Right lobe of liver (tissue), 6 donors: ENCODE results near the gene HOXD8. TPM values are rescaled to one million over a fixed set of nuclear protein-coding genes. Genes with fewer than 3 reads are reported as not detected.

Source experiments
- ATAC-seq, 4 donors: fragments of 200-7000 bp; cut with Tn5 transposase; one replicate each; pipeline ENCODE4 v1.9.1; 2020; ENCODE audit warnings: mild to moderate bottlenecking in 4 of 4, moderate library complexity in 4 of 4
- DNase-seq, 3 donors: peaks; one replicate each; pipeline ENCODE4 v3.0.0-alpha.2; 2020
- H3K27ac ChIP-seq, 3 donors: fragments of 200-600 bp; one replicate each; pipeline ENCODE4 v1.8.0; 2022
- H3K27me3 ChIP-seq, 2 donors: fragments of 200-600 bp; one replicate each; pipeline ENCODE4 v1.8.0; 2022
- H3K36me3 ChIP-seq, 4 donors: fragments of 200-600 bp; sonication (generic) in 1 of 4; one replicate each; pipeline versions ENCODE4 v1.5.1 to v1.8.0; 2017 to 2022; ENCODE audit warnings: control low read depth in 1 of 4
- H3K4me1 ChIP-seq, 4 donors: fragments of 200-600 bp; sonication (generic) in 1 of 4; one replicate each; pipeline versions ENCODE4 v1.5.1 to v1.8.0; 2017 to 2022; ENCODE audit warnings: control low read depth in 1 of 4
- H3K4me3 ChIP-seq, 3 donors: fragments of 200-600 bp; one replicate each; pipeline ENCODE4 v1.8.0; 2022
- H3K9me3 ChIP-seq, 4 donors: fragments of 200-600 bp; sonication (generic) in 1 of 4; one replicate each; pipeline versions ENCODE4 v1.5.1 to v1.8.0; 2017 to 2022; ENCODE audit warnings: control low read depth in 1 of 4
- POLR2A ChIP-seq: fragments of 450-650 bp; IDR thresholded peaks from one replicate; pipeline ENCODE4 v1.6.1; 2017; ENCODE audit warnings: antibody characterized with exemption, mild to moderate bottlenecking
- WGBS: methylation state at CpG from one replicate; pipeline ENCODE4 v1.1.6; 2018; ENCODE audit warnings: low coverage, low lambda C conversion rate; ENCODE audit not compliant: insufficient coverage; ENCODE audit errors: missing lambda C conversion rate; 5-methylcytosine and 5-hydroxymethylcytosine counted together
- intact Hi-C, 2 donors: fragments of 100-400 bp; cut with DNase I; formaldehyde crosslinking; loops; one replicate each; pipeline versions ENCODE4 v1.11.2 to v1.14.1; 2022
- total RNA-seq, 6 experiments: library from RNA; depleted of rRNA in 2 of 6; stranded (reverse); fragments of >200 nt in 2 of 6; fragmentation: NEBNext Ultra II Directional in 3 of 6; extraction: Animal tissue kit (Norgen Biotek cat#: 25700) in 3 of 6; gene quantifications; one replicate each; pipeline versions ENCODE4 v1.1.0 to v1.2.4, GENCODE V29; 2016 to 2023
- TF ChIP-seq, protein P1 (sequence below), 4 donors: fragments of 200-600 bp in 3 of 4; fragments of 450-650 bp in 1 of 4; IDR thresholded peaks; one replicate each; pipeline versions ENCODE4 v1.5.1 to v1.8.0; 2016 to 2022; ENCODE audit warnings: antibody characterized with exemption in 4 of 4, mild to moderate bottlenecking in 2 of 4
- donor health status: DM: no; HTN: yes; CAD: no.
- donor health status: DM: no; HTN: no; CAD: no.
- donor health status: DM: no; HTN: no; CAD: no.
- donor health status: DM: no; HTN: yes; CAD: no.
- donor health status: DM: no; HTN: yes; CAD: no.

Gene HOXD8
- total RNA-seq, 6 experiments from 2014 or later = 0.74 TPM; not detected in 5

DNA sequence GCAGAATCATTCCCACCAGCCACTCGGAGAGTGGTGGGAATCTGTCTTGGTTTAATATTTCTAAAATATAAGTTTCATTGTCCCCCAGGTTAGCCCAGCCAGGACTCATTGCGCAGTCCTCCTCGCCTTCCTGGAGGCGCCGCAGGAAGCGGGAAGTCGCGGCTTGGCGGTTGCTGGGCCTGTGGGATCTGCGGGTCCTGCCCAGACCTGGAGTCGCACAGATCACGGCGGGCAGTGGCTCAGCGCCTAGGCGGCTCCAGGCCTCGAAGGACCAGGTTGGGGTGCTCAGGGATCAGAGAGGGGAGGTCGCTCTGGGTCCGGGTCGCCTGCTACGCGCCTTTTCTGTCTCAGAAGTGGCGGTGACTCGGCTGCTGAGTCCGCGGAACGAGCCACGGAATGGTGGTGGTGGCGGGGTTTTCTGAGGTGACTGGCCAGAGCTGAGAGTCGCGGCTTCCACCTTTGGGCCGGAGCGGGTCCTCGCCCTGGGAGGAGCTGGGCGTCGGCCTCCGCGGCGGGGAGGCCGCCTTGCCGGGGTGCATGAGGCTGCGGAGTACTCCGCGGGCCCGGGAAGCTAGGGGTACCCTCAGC is 30.3 kb downstream of the HOXD8 start:
- Histone ChIP-seq H3K4me1 (peaks cover 0 to 20% (median 0%) of the 10 kb centered on the region in 4 donors), H3K27ac (no peak overlapping the region), H3K4me3 (no peak overlapping the region), H3K9me3 (no peaks in the 10 kb centered on the region), H3K36me3 (no peaks in the 10 kb centered on the region), H3K27me3 (peaks cover 0 to 73% of the 10 kb centered on the region in 2 donors)
- DNase-seq (no peak), ATAC-seq (peak in 2 of 4 donors; percentile 10 to 35)
- intact Hi-C loops = no loop called here
- TF ChIP-seq POLR2A = no peak
- TF ChIP-seq, protein P1, sequence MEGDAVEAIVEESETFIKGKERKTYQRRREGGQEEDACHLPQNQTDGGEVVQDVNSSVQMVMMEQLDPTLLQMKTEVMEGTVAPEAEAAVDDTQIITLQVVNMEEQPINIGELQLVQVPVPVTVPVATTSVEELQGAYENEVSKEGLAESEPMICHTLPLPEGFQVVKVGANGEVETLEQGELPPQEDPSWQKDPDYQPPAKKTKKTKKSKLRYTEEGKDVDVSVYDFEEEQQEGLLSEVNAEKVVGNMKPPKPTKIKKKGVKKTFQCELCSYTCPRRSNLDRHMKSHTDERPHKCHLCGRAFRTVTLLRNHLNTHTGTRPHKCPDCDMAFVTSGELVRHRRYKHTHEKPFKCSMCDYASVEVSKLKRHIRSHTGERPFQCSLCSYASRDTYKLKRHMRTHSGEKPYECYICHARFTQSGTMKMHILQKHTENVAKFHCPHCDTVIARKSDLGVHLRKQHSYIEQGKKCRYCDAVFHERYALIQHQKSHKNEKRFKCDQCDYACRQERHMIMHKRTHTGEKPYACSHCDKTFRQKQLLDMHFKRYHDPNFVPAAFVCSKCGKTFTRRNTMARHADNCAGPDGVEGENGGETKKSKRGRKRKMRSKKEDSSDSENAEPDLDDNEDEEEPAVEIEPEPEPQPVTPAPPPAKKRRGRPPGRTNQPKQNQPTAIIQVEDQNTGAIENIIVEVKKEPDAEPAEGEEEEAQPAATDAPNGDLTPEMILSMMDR (IDR thresholded peaks at IDR 0.05) = no peak
- 5% methylated on average over 21 of the region's 44 CpGs for WGBS

DNA sequence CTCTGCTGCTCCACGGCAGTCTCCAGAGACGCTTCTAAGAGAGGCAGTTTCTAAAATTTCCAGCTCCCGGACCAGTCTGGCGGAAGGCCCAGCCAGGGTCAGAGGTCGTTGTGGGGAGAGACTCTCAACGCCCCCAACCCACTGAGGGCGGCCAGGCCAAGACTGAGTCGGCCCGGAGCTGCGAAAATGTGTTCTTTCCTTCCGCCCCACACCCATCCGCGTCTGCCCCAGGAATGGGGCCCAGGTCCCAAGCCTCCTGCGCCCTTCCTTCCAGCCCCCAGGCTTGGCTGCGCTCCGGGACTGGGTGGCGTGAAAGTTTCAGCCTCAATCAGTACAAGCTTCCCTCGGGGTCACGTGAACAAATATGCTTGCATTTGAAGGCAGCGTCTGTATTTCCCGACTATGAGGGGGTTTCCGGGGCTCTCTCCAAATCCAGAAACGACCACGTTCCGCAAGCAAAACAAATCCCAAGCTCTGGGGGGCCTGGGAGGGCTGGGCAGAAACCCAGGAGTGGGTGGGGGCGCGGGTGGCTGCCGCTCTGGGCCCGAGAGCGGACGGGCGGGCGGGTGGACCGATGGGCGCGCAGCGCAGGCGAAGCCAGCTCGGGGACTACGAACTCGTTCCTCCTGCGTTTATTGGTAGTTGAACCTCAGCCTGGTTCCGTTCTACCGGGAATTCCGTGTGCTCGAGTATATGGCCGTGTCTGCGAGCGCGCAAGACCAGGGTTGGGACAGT is 30.9 kb downstream of the HOXD8 start:
- no peak overlapping the region for H3K4me3 ChIP-seq
- ATAC-seq (no peak), DNase-seq (no peak)
- peaks cover 0 to 20% (median 0%) of the 10 kb centered on the region in 4 donors for H3K4me1 ChIP-seq
- no peaks in the 10 kb centered on the region for H3K9me3 ChIP-seq
- TF ChIP-seq POLR2A = no peak
- TF ChIP-seq, protein P1 (IDR thresholded peaks at IDR 0.05) = no peak
- H3K27ac ChIP-seq = no peak overlapping the region
- H3K36me3 ChIP-seq = no peaks in the 10 kb centered on the region
- WGBS = 13% methylated on average over 19 of the region's 50 CpGs
- intact Hi-C loops = no loop called here
- peaks cover 5 to 80% of the 10 kb centered on the region in 2 donors for H3K27me3 ChIP-seq

DNA sequence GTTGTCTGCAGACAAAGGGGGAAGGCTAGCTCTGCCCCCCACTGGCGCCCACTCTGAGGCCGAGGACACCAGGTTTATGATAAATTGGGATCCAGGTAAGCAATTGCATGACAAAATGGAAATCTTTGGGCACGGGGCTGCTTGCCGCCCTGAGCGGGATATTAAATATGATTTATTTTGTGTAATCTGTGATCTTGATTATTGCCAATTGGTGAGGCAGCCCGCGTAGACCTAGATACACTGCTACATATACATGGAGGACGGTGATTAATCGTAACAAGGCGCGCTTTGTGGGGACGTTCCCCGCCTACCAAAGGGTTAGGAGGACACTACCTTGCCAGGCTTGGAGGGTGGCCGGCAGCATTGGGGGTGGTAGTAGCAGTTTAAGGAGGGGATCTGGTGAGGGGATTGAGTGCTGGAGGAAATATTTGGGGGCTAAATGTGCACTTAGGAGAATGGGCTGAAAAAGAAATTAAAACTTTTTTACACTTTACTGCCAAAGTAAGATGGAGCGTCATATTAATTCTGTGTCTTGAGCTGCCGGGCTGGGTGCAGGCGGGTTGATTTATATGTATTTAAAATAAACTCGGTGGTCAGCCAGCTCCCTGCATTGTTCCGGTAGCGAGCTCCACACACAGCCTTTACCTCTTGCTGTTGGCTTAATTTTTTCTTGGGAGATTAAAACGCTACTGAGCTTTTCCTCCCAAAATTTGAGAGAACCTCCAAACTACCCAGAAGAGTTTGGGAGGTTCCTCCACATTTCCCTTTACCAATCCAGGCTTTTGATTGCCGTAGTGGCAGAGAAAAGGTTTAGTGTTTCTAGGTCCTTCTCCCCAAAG is 31.7 kb downstream of the HOXD8 start:
- no peaks in the 10 kb centered on the region for H3K36me3 ChIP-seq
- no peak for TF ChIP-seq POLR2A
- TF ChIP-seq, protein P1 (IDR thresholded peaks at IDR 0.05) = no peak
- peaks cover 0 to 20% (median 0%) of the 10 kb centered on the region in 4 donors for H3K4me1 ChIP-seq
- 8% methylated on average over 21 of the region's 22 CpGs for WGBS
- H3K4me3 ChIP-seq = no peak overlapping the region
- no peak for ATAC-seq
- DNase-seq = no peak
- intact Hi-C loops = no loop called here
- H3K9me3 ChIP-seq = no peaks in the 10 kb centered on the region
- H3K27ac ChIP-seq = no peak overlapping the region
- peaks cover 10 to 78% of the 10 kb centered on the region in 2 donors for H3K27me3 ChIP-seq

DNA sequence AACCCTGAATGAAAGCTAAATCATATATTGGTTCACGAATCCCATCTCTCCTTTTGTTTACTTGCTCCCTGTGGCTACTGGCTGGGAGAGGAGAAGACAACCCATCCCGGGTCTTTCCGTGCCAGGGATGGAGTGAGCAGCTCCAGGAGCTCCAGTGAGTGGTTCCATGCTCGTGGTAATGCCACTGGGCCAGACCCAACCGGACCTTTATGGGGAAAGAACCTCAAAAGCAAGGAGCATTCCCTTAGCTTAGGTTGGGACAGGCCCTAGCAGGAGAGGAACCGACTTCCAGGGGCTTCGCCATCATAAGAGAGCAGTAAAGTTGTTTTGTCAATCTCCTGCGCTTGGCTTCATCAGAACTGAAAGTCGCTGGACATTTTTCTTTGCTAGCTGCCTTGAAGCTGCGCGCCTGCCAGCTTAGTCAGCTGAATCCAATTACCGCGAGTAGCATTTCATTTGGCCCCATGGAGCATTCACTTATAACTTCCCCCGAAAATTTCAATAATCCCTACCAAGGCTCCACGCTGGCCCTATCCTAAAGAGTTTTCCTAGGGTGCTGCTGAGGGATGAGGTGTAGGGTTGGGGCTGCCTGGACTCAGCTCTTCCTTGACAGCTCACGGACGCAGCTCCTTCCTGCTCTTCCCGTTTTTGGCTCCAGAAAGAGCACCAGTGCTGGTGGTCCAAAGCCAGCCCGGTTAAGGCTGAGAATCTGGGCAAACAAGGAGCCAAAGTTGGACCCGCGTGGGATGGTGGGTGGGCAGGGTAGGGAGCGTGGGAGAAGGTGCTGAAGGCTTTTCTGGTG is 32.5 kb downstream of the HOXD8 start:
- no peak overlapping the region for H3K27ac ChIP-seq
- TF ChIP-seq POLR2A = no peak
- TF ChIP-seq, protein P1 (IDR thresholded peaks at IDR 0.05) = no peak
- no peak overlapping the region for H3K4me3 ChIP-seq
- no peak for ATAC-seq
- DNase-seq = no peak
- peaks cover 0 to 20% (median 0%) of the 10 kb centered on the region in 4 donors for H3K4me1 ChIP-seq
- H3K9me3 ChIP-seq = no peaks in the 10 kb centered on the region
- WGBS = 8% methylated on average over 11 of the region's 22 CpGs
- no peaks in the 10 kb centered on the region for H3K36me3 ChIP-seq
- peaks cover 10 to 72% of the 10 kb centered on the region in 2 donors for H3K27me3 ChIP-seq
- intact Hi-C loops = no loop called here
